Transverse colon (tissue), 3 donors: ENCODE measurements around the gene MSANTD2.

ENCODE experiments used
- CTCF ChIP-seq, 5 experiments: fragments of 200-600 bp in 3 of 5; fragments of 450-650 bp in 2 of 5; sonication (generic) in 3 of 5; IDR thresholded peaks; 1 replicate in 2 of 5; 2 replicates in 3 of 5; pipeline ENCODE4 v1.5.1; 2016 to 2017; ENCODE audit warnings: antibody characterized with exemption in 5 of 5, inconsistent platforms in 3 of 5, mild to moderate bottlenecking in 2 of 5, moderate library complexity in 1 of 5
- EP300 ChIP-seq: sonication (generic); formaldehyde crosslinking; IDR thresholded peaks from one replicate; pipeline ENCODE4 v1.6.1; 2017; ENCODE audit warnings: antibody characterized with exemption, low read depth
- POLR2A ChIP-seq: fragments of 450-650 bp; IDR thresholded peaks from one replicate; pipeline ENCODE4 v1.6.1; 2016; ENCODE audit warnings: antibody characterized with exemption, mild to moderate bottlenecking, moderate library complexity

- TF ChIP-seq POLR2A (no peak), CTCF (IDR thresholded peaks at IDR 0.05) (no peak), EP300 (no peak)
Measured at GRCh38 chr11:124825876-124826275, 25.7 kb upstream of the MSANTD2 start.
